HepG2 (cell line): ENCODE results near the gene TMEM41B. TPM values are rescaled to one million over a fixed set of nuclear protein-coding genes. Genes with fewer than 3 reads are reported as not detected.

Experiments used
- E2F5 ChIP-seq: sonication (generic); formaldehyde crosslinking; conservative IDR thresholded peaks from 2 replicates; pipeline ENCODE4 v1.4.0; 2020; ENCODE audit warnings: missing genetic modification reagents
- FOXM1 ChIP-seq: sonication (generic); formaldehyde crosslinking; IDR thresholded peaks from 2 replicates; pipeline ENCODE4 v1.5.0; 2020; ENCODE audit warnings: missing genetic modification reagents
- HDAC6 ChIP-seq: fragments of 200-600 bp; sonication (generic); IDR thresholded peaks from 2 replicates; pipeline ENCODE4 v1.7.0; 2017; ENCODE audit warnings: mild to moderate bottlenecking, antibody characterized with exemption, low read length, low read depth
- HES4 ChIP-seq: sonication (generic); formaldehyde crosslinking; IDR thresholded peaks from 2 replicates; pipeline ENCODE4 v1.9.0; 2021; ENCODE audit warnings: mild to moderate bottlenecking, missing genetic modification reagents, borderline replicate concordance
- HNRNPL ChIP-seq: fragments of 200-400 bp; formaldehyde crosslinking; IDR thresholded peaks from 2 replicates; pipeline ENCODE4 v1.6.1; 2017; ENCODE audit warnings: mild to moderate bottlenecking, low read depth, low read length
- MED13 ChIP-seq: sonication (generic); formaldehyde crosslinking; IDR thresholded peaks from 2 replicates; pipeline ENCODE4 v1.5.0; 2020; ENCODE audit warnings: missing genetic modification reagents
- MTF1 ChIP-seq: sonication (generic); formaldehyde crosslinking; IDR thresholded peaks from 2 replicates; pipeline ENCODE4 v1.5.0; 2020; ENCODE audit warnings: missing genetic modification reagents
- NFKBIZ ChIP-seq: IDR thresholded peaks from 2 replicates; pipeline ENCODE4 v1.6.1; 2018; ENCODE audit warnings: missing genetic modification reagents, missing compliant biosample characterization
- NFYC ChIP-seq: IDR thresholded peaks from 2 replicates; pipeline ENCODE4 v1.6.1; 2016; ENCODE audit warnings: missing genetic modification reagents, missing compliant biosample characterization
- RAD21 ChIP-seq: fragments of 450-650 bp; formaldehyde crosslinking; IDR thresholded peaks from 2 replicates; pipeline ENCODE4 v1.5.0; 2020; ENCODE audit warnings: mild to moderate bottlenecking
- RFX3 ChIP-seq: IDR thresholded peaks from 2 replicates; pipeline ENCODE4 v1.6.1; 2016; ENCODE audit warnings: missing biosample characterization, missing genetic modification reagents
- SNAPC4 ChIP-seq: sonication (generic); formaldehyde crosslinking; IDR thresholded peaks from 2 replicates; pipeline ENCODE4 v1.4.0; 2020; ENCODE audit warnings: mild to moderate bottlenecking, missing genetic modification reagents
- ZBTB43 ChIP-seq: sonication (generic); formaldehyde crosslinking; conservative IDR thresholded peaks from 2 replicates; pipeline ENCODE4 v1.4.0; 2020; ENCODE audit warnings: missing genetic modification reagents
- ZNF17 ChIP-seq: sonication (generic); formaldehyde crosslinking; IDR thresholded peaks from 2 replicates; pipeline ENCODE4 v1.5.0; 2020; ENCODE audit warnings: mild to moderate bottlenecking, missing genetic modification reagents
- ZNF496 ChIP-seq: sonication (generic); formaldehyde crosslinking; IDR thresholded peaks from 2 replicates; pipeline ENCODE4 v1.8.1; 2023; ENCODE audit warnings: mild to moderate bottlenecking, moderate library complexity, missing genetic modification reagents; ENCODE audit not compliant: insufficient replicate concordance
- ZNF501 ChIP-seq: sonication (generic); formaldehyde crosslinking; IDR thresholded peaks from 2 replicates; pipeline ENCODE4 v1.5.1; 2020; ENCODE audit warnings: mild to moderate bottlenecking, moderate library complexity, missing genetic modification reagents
- ZNF570 ChIP-seq: sonication (generic); formaldehyde crosslinking; IDR thresholded peaks from 2 replicates; pipeline ENCODE4 v1.4.0; 2020; ENCODE audit warnings: mild to moderate bottlenecking, missing genetic modification reagents, borderline replicate concordance
- ZNF616 ChIP-seq: sonication (generic); formaldehyde crosslinking; IDR thresholded peaks from 2 replicates; pipeline ENCODE4 v1.5.0; 2020; ENCODE audit warnings: low read depth, mild to moderate bottlenecking, missing genetic modification reagents
- ZNF761 ChIP-seq: sonication (generic); formaldehyde crosslinking; conservative IDR thresholded peaks from 2 replicates; pipeline ENCODE4 v1.4.0; 2020; ENCODE audit warnings: mild to moderate bottlenecking, missing genetic modification reagents
- ZNF788 ChIP-seq: sonication (generic); formaldehyde crosslinking; IDR thresholded peaks from 2 replicates; pipeline ENCODE4 v1.5.0; 2020; ENCODE audit warnings: mild to moderate bottlenecking, missing genetic modification reagents, borderline replicate concordance
- polyA plus RNA-seq, 8 experiments: library from polyadenylated mRNA; depleted of rRNA in 3 of 8; stranded (reverse) in 7 of 8; unstranded in 1 of 8; fragments of >200 nt; fragmentation: Illumina TruSeq in 4 of 8; extraction: Trizol in 4 of 8; gene quantifications; 2 replicates each; pipeline versions ENCODE4 v1.2.1 to v1.2.3, GENCODE V29; 2011 to 2016; ENCODE audit warnings: low read depth in 4 of 8, missing spikeins in 1 of 8, mixed read lengths in 1 of 8; ENCODE audit not compliant: insufficient read depth in 1 of 8
- total RNA-seq, 5 experiments: library from RNA; depleted of rRNA; stranded (reverse); fragments of >200 nt; fragmentation: Illumina TruSeq; extraction: Trizol; gene quantifications; 2 replicates each; pipeline ENCODE4 v1.2.3, GENCODE V29; 2016; ENCODE audit warnings: low read depth in 1 of 5
- TF ChIP-seq, protein P1 (sequence below): sonication (generic); formaldehyde crosslinking; IDR thresholded peaks from 2 replicates; pipeline ENCODE4 v1.8.0; 2022; ENCODE audit warnings: mild to moderate bottlenecking, missing genetic modification reagents, borderline replicate concordance

TMEM41B gene
- total and polyA plus RNA-seq, 2 of the 13 experiments (the other 11 are each of a cell fraction or from before 2014, with no cell fraction given): 36.8 to 48.1 TPM

GRCh38 chr11:9314291-9315077 lies at the start of gene TMEM41B (continued):
- TF ChIP-seq SNAPC4 (CRISPR knock-in tag) (peak; percentile 73; the same call in 1 of the 2 replicates), RFX3 (CRISPR knock-in tag) (no peak), E2F5 (CRISPR knock-in tag) (peak; percentile 68), ZNF17 (peak; percentile 75; the same call in 1 of the 2 replicates), FOXM1 (CRISPR knock-in tag) (no peak), ZNF496 (CRISPR knock-in tag) (no peak), MTF1 (CRISPR knock-in tag) (no peak), MED13 (CRISPR knock-in tag) (peak; percentile 23; the same call in 1 of the 2 replicates), NFKBIZ (CRISPR knock-in tag) (no peak), ZNF616 (CRISPR knock-in tag) (0 out of 2 replicates have a peak, but pooled peaks have one; percentile 23), ZNF788 (CRISPR knock-in tag) (peak; percentile 89; the same call in 1 of the 2 replicates), RAD21 (peak; percentile 13; the same call in 1 of the 2 replicates), ZBTB43 (no peak; the same call in 1 of the 2 replicates), ZNF761 (CRISPR knock-in tag) (peak; percentile 31; the same call in 1 of the 2 replicates), ZNF501 (CRISPR knock-in tag) (peak; percentile 88), HNRNPL (no peak), ZNF570 (CRISPR knock-in tag) (no peak), HES4 (CRISPR knock-in tag) (peak; percentile 63; the same call in 1 of the 2 replicates), HDAC6 (no peak), NFYC (peak; percentile 72)
- TF ChIP-seq, protein P1, sequence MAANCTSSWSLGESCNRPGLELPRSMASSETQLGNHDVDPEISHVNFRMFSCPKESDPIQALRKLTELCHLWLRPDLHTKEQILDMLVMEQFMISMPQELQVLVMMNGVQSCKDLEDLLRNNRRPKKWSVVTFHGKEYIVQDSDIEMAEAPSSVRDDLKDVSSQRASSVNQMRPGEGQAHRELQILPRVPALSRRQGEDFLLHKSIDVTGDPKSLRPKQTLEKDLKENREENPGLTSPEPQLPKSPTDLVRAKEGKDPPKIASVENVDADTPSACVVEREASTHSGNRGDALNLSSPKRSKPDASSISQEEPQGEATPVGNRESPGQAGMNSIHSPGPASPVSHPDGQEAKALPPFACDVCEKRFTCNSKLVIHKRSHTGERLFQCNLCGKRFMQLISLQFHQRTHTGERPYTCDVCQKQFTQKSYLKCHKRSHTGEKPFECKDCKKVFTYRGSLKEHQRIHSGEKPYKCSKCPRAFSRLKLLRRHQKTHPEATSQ (CRISPR knock-in tag): no peak; the same call in 1 of the 2 replicates
